ENCODE results near the gene A1BG. TPM values are rescaled to one million over a fixed set of nuclear protein-coding genes. Genes with fewer than 3 reads are reported as not detected.

A1BG gene
- total and polyA plus RNA-seq, 2 of the 13 experiments (the other 11 are each of a cell fraction or from before 2014, with no cell fraction given), result 14.7 to 41.4 TPM

GRCh38 chr19:58380662-58381459 lies 27.6 kb upstream of the A1BG start, which contains the start of gene ZNF837 (continued):
- TF ChIP-seq ZNF142 (CRISPR knock-in tag; IDR thresholded peaks at IDR 0.05) (no peak; the same call in 1 of the 2 replicates), EP300 (IDR thresholded peaks at IDR 0.05; ENCODE audit: low read depth in 2 of 2, low read length in 2 of 2) (peak in 1 of 2 experiments; percentile 53; a peak in 1 of 4 replicates), EP300 (CRISPR knock-in tag; IDR thresholded peaks at IDR 0.05; ENCODE audit: borderline replicate concordance) (0 out of 2 replicates have a peak, but pooled peaks have one; percentile 15), TFE3 (CRISPR knock-in tag; IDR thresholded peaks at IDR 0.05) (peak; percentile 75), MIER2 (CRISPR knock-in tag; IDR thresholded peaks at IDR 0.05) (no peak; the same call in 1 of the 2 replicates), SPEN (CRISPR knock-in tag; IDR thresholded peaks at IDR 0.05; ENCODE audit: low read depth) (peak; percentile 96), ZZZ3 (CRISPR knock-in tag; IDR thresholded peaks at IDR 0.05; ENCODE audit: borderline replicate concordance) (no peak), ZNF616 (CRISPR knock-in tag; IDR thresholded peaks at IDR 0.05; ENCODE audit: low read depth) (peak; percentile 93; the same call in 1 of the 2 replicates), CBX2 (IDR thresholded peaks at IDR 0.05; ENCODE audit: low read depth, low read length) (no peak), CBX2 (CRISPR knock-in tag; IDR thresholded peaks at IDR 0.05; ENCODE audit: low read depth) (peak; percentile 71; the same call in 1 of the 2 replicates), LBX2 (CRISPR knock-in tag; IDR thresholded peaks at IDR 0.05; ENCODE audit: borderline replicate concordance) (peak; percentile 89; the same call in 1 of the 2 replicates), MAX (IDR thresholded peaks at IDR 0.05) (peak; percentile 94), ZNF343 (CRISPR knock-in tag; IDR thresholded peaks at IDR 0.05) (0 out of 2 replicates have a peak, but pooled peaks have one; percentile 64), ZNF720 (CRISPR knock-in tag; IDR thresholded peaks at IDR 0.05) (no peak), KLF9 (CRISPR knock-in tag; IDR thresholded peaks at IDR 0.05; ENCODE audit: low read depth) (no peak), ZNF790 (CRISPR knock-in tag; IDR thresholded peaks at IDR 0.05; ENCODE audit: borderline replicate concordance) (no peak; the same call in 1 of the 2 replicates), RFX1 (IDR thresholded peaks at IDR 0.05) (peak; percentile 96), ETS1 (CRISPR knock-in tag; IDR thresholded peaks at IDR 0.05) (no peak), SMAD9 (CRISPR knock-in tag; IDR thresholded peaks at IDR 0.05) (no peak), FOXA3 (CRISPR knock-in tag; IDR thresholded peaks at IDR 0.05) (peak; percentile 52; the same call in 1 of the 2 replicates), REPIN1 (CRISPR knock-in tag; IDR thresholded peaks at IDR 0.05; ENCODE audit: borderline replicate concordance, low read depth) (peak; percentile 74; the same call in 1 of the 2 replicates)
